Mesenchymal stem cell (in vitro differentiated cells and primary cell): ENCODE results near the gene IKZF3. TPM values are rescaled to one million over a fixed set of nuclear protein-coding genes. Genes with fewer than 3 reads are reported as not detected.
A peak's percentile ranks its signal among the peaks of the same experiment; 100 is the strongest.

Experiments used
- DNase-seq: peaks from one replicate; pipeline ENCODE4 v3.0.0-alpha.2; 2013
- H2AFZ ChIP-seq: one replicate; pipeline ENCODE4 v1.6.1; 2013; ENCODE audit warnings: low read depth, mild to moderate bottlenecking, control low read depth, inconsistent platforms, low read length, moderate library complexity
- H2AK5ac ChIP-seq: 2 replicates; pipeline ENCODE4 v1.6.1; 2013; ENCODE audit warnings: low read length, moderate library complexity, mild to moderate bottlenecking, inconsistent platforms; ENCODE audit not compliant: severe bottlenecking
- H2BK120ac ChIP-seq: one replicate; pipeline ENCODE4 v1.6.1; 2013; ENCODE audit warnings: low read depth, mild to moderate bottlenecking, inconsistent platforms, low read length, moderate library complexity
- H2BK12ac ChIP-seq, 2 experiments: one replicate each; pipeline ENCODE4 v1.6.1; 2013; ENCODE audit warnings: inconsistent platforms in 2 of 2, low read length in 2 of 2, mild to moderate bottlenecking in 2 of 2, moderate library complexity in 2 of 2, control low read depth in 1 of 2
- H2BK15ac ChIP-seq: one replicate; pipeline ENCODE4 v1.6.1; 2013; ENCODE audit warnings: mild to moderate bottlenecking, low read depth, inconsistent platforms; ENCODE audit not compliant: poor library complexity, severe bottlenecking
- H2BK5ac ChIP-seq: 2 replicates; pipeline ENCODE4 v1.6.1; 2013; ENCODE audit warnings: low read depth, mild to moderate bottlenecking, low read length, control low read depth, inconsistent platforms; ENCODE audit not compliant: poor library complexity, severe bottlenecking
- H3K14ac ChIP-seq, 2 experiments: one replicate each; pipeline ENCODE4 v1.6.1; 2013; ENCODE audit warnings: inconsistent platforms in 2 of 2, low read length in 2 of 2, control low read depth in 1 of 2, mild to moderate bottlenecking in 1 of 2, moderate library complexity in 1 of 2
- H3K18ac ChIP-seq, 2 experiments: one replicate each; pipeline ENCODE4 v1.6.1; 2013; ENCODE audit warnings: inconsistent platforms in 2 of 2, low read length in 2 of 2, control low read depth in 1 of 2, low read depth in 1 of 2, mild to moderate bottlenecking in 1 of 2
- H3K23ac ChIP-seq, 2 experiments: one replicate each; pipeline ENCODE4 v1.6.1; 2013; ENCODE audit warnings: inconsistent platforms in 2 of 2, low read length in 2 of 2, mild to moderate bottlenecking in 2 of 2, moderate library complexity in 2 of 2, control low read depth in 1 of 2
- H3K27ac ChIP-seq: 2 replicates; pipeline ENCODE4 v1.5.1; 2013; ENCODE audit warnings: mild to moderate bottlenecking, moderate library complexity, low read length, control low read depth, inconsistent platforms; ENCODE audit not compliant: poor library complexity, severe bottlenecking
- H3K27me3 ChIP-seq, 2 experiments: 2 replicates each; pipeline versions ENCODE4 v1.6.1 to v1.7.0; 2013; ENCODE audit warnings: low read length in 2 of 2, mild to moderate bottlenecking in 2 of 2, moderate library complexity in 2 of 2, control low read depth in 1 of 2, inconsistent platforms in 1 of 2; ENCODE audit not compliant: control insufficient read depth in 1 of 2, insufficient read depth in 1 of 2
- H3K36me3 ChIP-seq, 2 experiments: 2 replicates each; pipeline versions ENCODE4 v1.6.1 to v1.7.0; 2013; ENCODE audit warnings: low read length in 2 of 2, control low read depth in 1 of 2, inconsistent platforms in 1 of 2, low read depth in 1 of 2, mild to moderate bottlenecking in 1 of 2; ENCODE audit not compliant: insufficient read depth in 2 of 2, control insufficient read depth in 1 of 2
- H3K4ac ChIP-seq, 2 experiments: one replicate each; pipeline ENCODE4 v1.6.1; 2013; ENCODE audit warnings: inconsistent platforms in 2 of 2, low read length in 2 of 2, mild to moderate bottlenecking in 2 of 2, moderate library complexity in 2 of 2, control low read depth in 1 of 2, low read depth in 1 of 2
- H3K4me1 ChIP-seq: 2 replicates; pipeline ENCODE4 v1.6.1; 2013; ENCODE audit warnings: low read depth, low read length, control low read depth; ENCODE audit not compliant: control insufficient read depth, insufficient read depth
- H3K4me2 ChIP-seq: 2 replicates; pipeline ENCODE4 v1.6.1; 2013; ENCODE audit warnings: low read length, mild to moderate bottlenecking, inconsistent platforms; ENCODE audit not compliant: poor library complexity, severe bottlenecking
- H3K4me3 ChIP-seq, 2 experiments: 2 replicates each; pipeline versions ENCODE4 v1.5.1 to v1.7.0; 2013; ENCODE audit warnings: low read length in 2 of 2, mild to moderate bottlenecking in 2 of 2, control low read depth in 1 of 2, low read depth in 1 of 2; ENCODE audit not compliant: insufficient read depth in 1 of 2
- H3K79me1 ChIP-seq: replicated peaks from 2 replicates; pipeline ENCODE4 v1.6.1; 2013; ENCODE audit warnings: mild to moderate bottlenecking, control low read depth, low read length, inconsistent platforms; ENCODE audit not compliant: poor library complexity, severe bottlenecking
- H3K9ac ChIP-seq: 2 replicates; pipeline ENCODE4 v1.7.0; 2013; ENCODE audit warnings: mild to moderate bottlenecking, low read length, moderate library complexity
- H3K9me3 ChIP-seq: 2 replicates; pipeline ENCODE4 v1.7.0; 2013; ENCODE audit warnings: mild to moderate bottlenecking, low read length; ENCODE audit not compliant: control insufficient read depth
- H4K8ac ChIP-seq: one replicate; pipeline ENCODE4 v1.6.1; 2013; ENCODE audit warnings: inconsistent platforms, mild to moderate bottlenecking, low read length, moderate library complexity
- H4K91ac ChIP-seq: one replicate; pipeline ENCODE4 v1.6.1; 2013; ENCODE audit warnings: mild to moderate bottlenecking, low read length, inconsistent platforms
- WGBS: methylation state at CpG from one replicate; pipeline ENCODE4 v1.1.7; 2013; ENCODE audit warnings: mixed read lengths; 5-methylcytosine and 5-hydroxymethylcytosine counted together
- polyA plus RNA-seq, 2 experiments: library from polyadenylated mRNA; stranded (reverse); fragments of 200-250 nt; gene quantifications; one replicate each; pipeline ENCODE4 v1.2.3, GENCODE V29; 2013

The IKZF3 gene
- 0.01 TPM for polyA plus RNA-seq (2013, experiment 1 of 2)
- not detected for polyA plus RNA-seq (2013, experiment 2 of 2)

- DNase-seq = peak; percentile 57
- no peak within 1 kb of the TSS for H2BK5ac ChIP-seq
- no peak within 1 kb of the TSS for H2BK15ac ChIP-seq
- H4K8ac ChIP-seq = no peak within 1 kb of the TSS
- H3K27me3 ChIP-seq = peaks cover 32 to 87% of the 10 kb centered on the region in 2 experiments
- WGBS = 9% methylated on average over 46 of the region's 50 CpGs
- no peak within 1 kb of the TSS for H2AK5ac ChIP-seq
- no peak within 1 kb of the TSS for H3K9ac ChIP-seq
- peak within 1 kb of the TSS in 1 of 2 experiments; percentile 45 for H3K4me3 ChIP-seq
- no peaks in the 10 kb centered on the region for H3K36me3 ChIP-seq
- no peak within 1 kb of the TSS for H2BK12ac ChIP-seq
- peak within 1 kb of the TSS; percentile 39 for H2AFZ ChIP-seq
- no peak within 1 kb of the TSS for H2BK120ac ChIP-seq
- peaks cover 4% of the 10 kb centered on the region for H3K4me1 ChIP-seq
- peak within 1 kb of the TSS; percentile 82 for H3K4me2 ChIP-seq
- no peak within 1 kb of the TSS for H3K4ac ChIP-seq
- H3K27ac ChIP-seq = no peak within 1 kb of the TSS
- H3K14ac ChIP-seq = no peak within 1 kb of the TSS
- H4K91ac ChIP-seq = no peak within 1 kb of the TSS
- no peak within 1 kb of the TSS for H3K18ac ChIP-seq
- peak within 1 kb of the TSS in 1 of 2 experiments; percentile 89 for H3K23ac ChIP-seq
- peaks cover 6% of the 10 kb centered on the region for H3K9me3 ChIP-seq
- no peaks in the 10 kb centered on the region for H3K79me1 ChIP-seq
These were observed at the start of gene IKZF3 for GRCh38 chr17:39863918-39864746. Gene IKZF3 (minus strand): TSS chr17:39864312. CDS start chr17:39864126, 186 bp downstream.

- Histone ChIP-seq H4K91ac (no peak overlapping the region), H3K14ac (no peak overlapping the region), H2AK5ac (no peak overlapping the region), H3K18ac (no peak overlapping the region), H3K9me3 (no peaks in the 10 kb centered on the region), H3K27me3 (no peaks in the 10 kb centered on the region), H3K4me2 (no peak overlapping the region), H3K9ac (no peak overlapping the region), H3K23ac (no peak overlapping the region), H3K4ac (no peak overlapping the region), H2BK5ac (no peak overlapping the region), H3K36me3 (peaks cover 33 to 58% of the 10 kb centered on the region in 2 experiments), H2BK12ac (no peak overlapping the region), H3K27ac (no peak overlapping the region), H3K4me1 (no peaks in the 10 kb centered on the region), H2BK120ac (no peak overlapping the region), H3K4me3 (no peak overlapping the region), H2AFZ (no peak overlapping the region), H3K79me1 (no peaks in the 10 kb centered on the region), H2BK15ac (no peak overlapping the region), H4K8ac (no peak overlapping the region)
- WGBS = 92% methylated on average over 6 of the region's 6 CpGs
- DNase-seq = no peak
These were observed 44.8 kb upstream of the IKZF3 start for GRCh38 chr17:39908789-39909352.

- 90% methylated on average over 3 of the region's 3 CpGs for WGBS
- no peak overlapping the region for H2BK5ac ChIP-seq
These were observed 40.8 kb upstream of the IKZF3 start for GRCh38 chr17:39904990-39905288.

DNA sequence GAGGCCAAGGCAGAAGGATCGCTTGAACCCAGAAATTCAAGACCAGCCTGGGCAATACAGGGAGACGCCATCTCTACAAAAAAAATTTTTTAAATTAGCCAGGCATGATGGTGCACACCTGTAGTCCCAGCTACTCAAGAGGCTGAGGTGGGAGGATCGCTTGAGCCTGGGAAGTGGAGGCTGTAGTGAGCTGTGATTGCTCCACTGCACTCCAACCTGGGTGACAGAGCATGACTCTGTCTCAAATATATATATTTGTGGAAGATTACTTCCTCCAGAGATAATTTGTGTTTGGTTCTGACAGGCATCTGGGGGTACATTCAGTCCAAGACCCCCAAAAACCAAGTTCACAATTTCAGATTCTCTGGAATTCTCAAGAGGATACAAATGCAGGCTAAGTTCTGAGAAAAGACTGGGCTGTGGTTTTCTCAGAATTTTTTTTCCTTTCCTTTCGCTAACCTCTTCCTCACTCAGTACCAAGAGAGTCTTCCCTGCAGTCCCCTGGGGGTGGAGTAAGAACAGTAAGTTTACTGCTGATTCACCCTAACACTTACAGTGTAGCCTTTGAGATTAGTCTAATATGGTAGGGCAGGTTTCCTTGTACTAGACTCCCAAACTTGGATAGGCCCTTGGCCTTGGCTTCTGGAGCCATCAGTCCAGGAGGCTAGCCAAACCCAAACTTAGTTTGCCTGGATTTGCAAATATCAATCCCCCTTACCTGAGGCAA lies 39.2 kb upstream of the IKZF3 start:
- Histone ChIP-seq H3K18ac (no peak overlapping the region), H2AK5ac (no peak overlapping the region), H3K79me1 (no peaks in the 10 kb centered on the region), H2BK5ac (no peak overlapping the region), H3K23ac (no peak overlapping the region), H3K4me3 (no peak overlapping the region), H3K14ac (no peak overlapping the region), H2BK120ac (no peak overlapping the region), H2AFZ (no peak overlapping the region), H3K27ac (no peak overlapping the region), H4K91ac (no peak overlapping the region), H3K4ac (no peak overlapping the region), H3K4me1 (no peaks in the 10 kb centered on the region), H3K4me2 (no peak overlapping the region), H2BK15ac (no peak overlapping the region), H2BK12ac (no peak overlapping the region), H4K8ac (no peak overlapping the region), H3K9me3 (no peaks in the 10 kb centered on the region), H3K27me3 (no peaks in the 10 kb centered on the region), H3K9ac (no peak overlapping the region), H3K36me3 (peaks cover 14 to 25% of the 10 kb centered on the region in 2 experiments)
- 100% methylated on average over 3 of the region's 4 CpGs for WGBS
- DNase-seq = peak; percentile 36

More at GRCh38 chr17:39904990-39905288, 40.8 kb upstream of the IKZF3 start:
- Histone ChIP-seq H2BK120ac (no peak overlapping the region), H3K27ac (no peak overlapping the region), H3K9ac (no peak overlapping the region), H3K4me3 (no peak overlapping the region), H3K9me3 (no peaks in the 10 kb centered on the region), H2BK12ac (no peak overlapping the region), H3K27me3 (no peaks in the 10 kb centered on the region), H3K4me2 (no peak overlapping the region), H3K14ac (no peak overlapping the region), H3K18ac (no peak overlapping the region), H3K23ac (no peak overlapping the region), H2BK15ac (no peak overlapping the region), H3K36me3 (peaks cover 20 to 38% of the 10 kb centered on the region in 2 experiments), H3K4ac (no peak overlapping the region), H3K79me1 (no peaks in the 10 kb centered on the region), H2AFZ (no peak overlapping the region), H2AK5ac (no peak overlapping the region), H4K91ac (no peak overlapping the region), H4K8ac (no peak overlapping the region), H3K4me1 (no peaks in the 10 kb centered on the region)
- DNase-seq = no peak
